Colon (tissue), 2 donors: Measurements from ENCODE around the gene TRAPPC8.
"Not testable (repeated sequence)": the region's sequence is repeated elsewhere in the genome, so short reads cannot be mapped to it uniquely, and the experiment has no call there.

Experiments
- FAIRE-seq: peaks from 2 replicates; lab custom pipeline; 2012; peaks lifted over from hg19 to GRCh38; lab: Jason Lieb, UNC
- donor health status: control.
- donor health status: control.

Gene TRAPPC8

DNA sequence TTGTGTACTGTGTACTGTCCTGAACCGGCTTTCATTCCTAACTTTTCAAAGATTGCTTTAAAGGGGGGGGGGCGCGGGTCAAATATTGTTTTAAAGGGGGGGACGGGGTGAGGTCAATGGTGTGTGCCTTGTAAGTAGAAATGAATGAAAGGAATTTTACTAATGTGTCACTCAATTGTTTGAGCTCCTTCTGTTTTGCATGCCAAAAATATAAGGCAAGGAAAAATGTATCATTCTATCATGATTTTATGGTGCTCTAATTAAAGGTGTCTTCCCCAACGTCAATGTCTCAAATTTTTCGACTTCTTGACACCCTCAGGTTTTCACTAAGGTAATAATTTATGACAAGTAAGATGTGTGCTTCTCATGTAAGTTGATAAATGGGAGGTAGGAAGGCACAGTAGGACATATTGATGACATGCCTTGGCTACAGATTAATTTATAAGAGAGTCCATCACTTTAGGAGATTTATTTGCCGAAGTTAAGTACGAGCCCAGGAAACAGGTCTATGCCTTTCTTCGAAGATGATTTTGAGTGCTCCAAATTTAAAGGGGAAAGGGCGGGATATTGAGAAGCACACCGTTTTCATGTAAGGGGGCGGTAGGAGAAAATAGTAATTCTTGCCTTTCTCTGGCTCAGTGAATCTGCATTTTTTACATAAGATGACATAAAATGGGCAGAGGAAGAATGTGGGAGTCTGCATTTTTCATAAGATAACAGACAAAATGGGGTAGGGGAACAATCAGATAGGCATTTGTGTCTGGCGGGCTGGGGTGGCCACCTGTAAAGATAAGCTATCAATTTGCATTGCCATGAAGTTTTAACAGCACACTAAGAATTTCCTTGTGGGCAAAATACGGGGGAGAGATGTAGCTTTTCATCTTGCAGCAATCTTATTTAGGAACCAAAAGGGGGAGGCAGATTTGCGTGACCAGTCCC is 1.2 kb upstream of the TRAPPC8 start:
- FAIRE-seq = no peak

DNA sequence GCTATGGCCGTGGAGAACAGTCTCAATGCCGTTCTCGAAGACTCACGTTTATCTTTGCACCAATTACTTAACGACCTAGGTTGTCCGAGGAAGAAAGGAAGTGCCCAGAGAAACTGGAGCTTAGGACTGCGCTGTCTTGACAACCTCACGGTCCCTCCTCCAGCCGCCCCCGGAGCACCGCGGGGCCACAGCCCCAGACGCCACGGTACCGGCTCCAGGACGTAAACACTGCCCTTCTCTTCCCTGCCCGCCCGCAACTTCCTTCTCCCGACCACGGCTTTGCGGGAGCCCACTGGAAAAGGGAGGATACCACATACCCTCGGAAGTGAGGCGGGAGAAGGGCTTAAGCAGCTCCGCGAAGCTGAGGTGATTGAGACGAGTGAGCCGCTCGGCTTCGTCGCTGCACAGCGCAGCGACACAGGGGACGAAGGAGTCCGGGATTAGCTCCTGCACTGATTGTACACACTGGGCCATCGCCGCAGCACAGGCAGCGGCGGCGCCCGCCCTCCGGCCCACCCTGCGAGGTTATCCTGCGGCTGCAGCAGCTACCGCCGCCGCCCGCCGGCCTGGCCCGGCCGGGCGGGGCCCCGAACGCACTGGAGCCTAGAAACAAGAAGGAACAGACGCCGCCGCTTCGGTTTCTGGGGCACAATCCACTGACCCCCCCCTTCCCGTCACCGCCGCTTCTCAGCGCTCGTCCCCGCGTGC is 483 bp downstream of the TRAPPC8 start:
- FAIRE-seq = no peak

DNA sequence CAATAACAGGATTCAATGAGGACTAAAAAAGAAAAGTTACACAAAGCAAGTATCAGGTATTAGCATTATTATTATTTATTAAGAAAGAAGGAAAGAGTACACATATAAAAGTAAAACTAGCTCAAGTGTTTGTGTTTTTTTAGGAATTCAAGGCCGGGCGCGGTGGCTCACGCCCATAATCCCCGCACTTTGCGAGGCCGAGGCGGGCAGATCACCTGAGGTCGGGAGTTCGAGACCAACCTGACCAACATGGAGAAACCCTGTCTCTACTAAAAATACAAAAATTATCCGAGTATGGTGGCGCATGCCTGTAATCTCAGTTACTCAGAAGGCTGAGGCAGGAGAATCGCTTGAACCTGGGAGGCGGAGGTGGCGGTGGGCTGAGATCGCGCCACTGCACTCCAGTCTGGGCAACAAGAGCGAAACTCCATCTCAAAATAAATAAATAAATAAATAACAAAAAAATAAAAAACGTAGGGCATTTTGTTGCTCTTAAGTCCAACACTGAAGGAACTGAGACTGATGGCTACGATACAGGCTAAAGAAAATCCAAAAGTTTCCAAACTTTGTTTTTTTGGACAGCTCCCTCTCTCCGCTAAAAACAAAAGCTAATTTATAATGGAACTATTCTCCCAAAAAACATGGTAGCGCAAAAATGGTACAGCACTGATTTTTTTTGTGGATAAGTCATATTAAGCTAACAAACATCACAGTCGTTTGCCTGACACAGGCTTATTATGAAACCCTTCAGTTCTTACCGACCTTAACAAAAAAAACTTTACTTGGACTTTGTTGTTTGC is 1.7 kb downstream of the TRAPPC8 start:
- no peak for FAIRE-seq

DNA sequence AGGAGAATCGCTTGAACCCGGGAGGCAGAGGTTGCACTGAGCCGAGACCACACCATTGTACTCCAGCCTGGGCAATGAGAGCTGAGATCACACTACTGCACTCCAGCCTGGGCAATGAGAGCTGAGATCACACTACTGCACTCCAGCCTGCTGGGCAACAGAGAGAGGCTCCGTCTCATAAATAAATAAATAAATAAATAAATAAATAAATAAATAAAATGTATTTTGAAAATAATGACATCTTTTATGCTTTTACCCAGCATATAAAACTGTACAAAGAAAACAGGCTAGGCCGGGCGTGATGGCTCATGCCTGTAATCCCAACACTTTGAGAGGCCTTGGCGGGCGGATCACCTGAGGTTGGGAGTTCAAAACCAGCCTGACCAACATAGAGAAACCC is 8.2 kb downstream of the TRAPPC8 start:
- FAIRE-seq = not testable (repeated sequence)

DNA sequence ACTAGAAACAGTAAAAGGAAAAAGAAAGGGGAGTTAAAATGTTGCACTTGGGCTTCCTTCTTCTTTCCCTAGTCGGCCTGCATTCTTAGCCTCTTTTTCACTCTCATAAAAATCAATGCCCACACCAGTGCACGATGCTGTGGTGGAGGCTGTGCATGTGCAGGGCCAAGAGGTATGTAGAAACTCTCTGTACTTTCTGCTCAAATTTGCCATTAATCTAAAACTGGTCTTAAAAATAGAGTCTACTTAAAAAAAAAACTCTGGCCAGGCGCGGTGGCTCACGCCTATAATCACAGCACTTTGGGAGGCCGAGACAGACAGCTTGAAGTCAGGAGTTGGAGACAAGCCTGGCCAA is 11.1 kb downstream of the TRAPPC8 start:
- FAIRE-seq = no peak

DNA sequence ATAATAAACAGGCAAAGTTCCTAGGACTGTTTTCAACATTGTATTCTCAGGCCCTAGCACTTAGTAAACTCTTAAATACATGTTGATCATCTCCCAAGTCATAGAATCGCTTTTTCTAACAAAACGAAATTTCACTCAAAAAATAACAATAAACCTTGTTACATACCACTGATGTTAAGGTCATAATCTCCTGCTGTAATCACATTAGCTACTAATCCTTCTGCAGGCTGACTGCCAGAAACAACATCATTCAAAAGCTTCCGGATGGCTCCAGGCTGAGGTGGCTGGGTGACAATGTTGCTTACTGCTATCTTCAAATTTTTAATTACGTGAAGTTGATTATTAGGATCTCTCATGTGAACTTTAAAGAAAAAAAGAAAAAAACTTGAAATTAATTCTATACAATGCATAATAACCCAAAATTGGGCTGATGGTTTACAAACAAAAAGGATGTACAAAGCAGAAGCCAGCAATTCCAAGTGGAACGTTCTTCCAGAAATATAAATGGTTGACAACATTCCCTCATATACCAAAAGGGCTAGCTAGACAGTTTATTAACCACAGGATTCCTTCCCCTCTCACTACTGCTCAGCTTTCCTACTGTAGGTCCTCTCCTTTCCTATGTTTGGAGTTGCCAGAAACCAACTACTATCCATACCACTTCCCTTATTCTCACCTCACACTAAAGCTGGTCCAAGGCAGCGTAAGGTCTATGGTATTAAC is 11.6 kb downstream of the TRAPPC8 start:
- FAIRE-seq = no peak

DNA sequence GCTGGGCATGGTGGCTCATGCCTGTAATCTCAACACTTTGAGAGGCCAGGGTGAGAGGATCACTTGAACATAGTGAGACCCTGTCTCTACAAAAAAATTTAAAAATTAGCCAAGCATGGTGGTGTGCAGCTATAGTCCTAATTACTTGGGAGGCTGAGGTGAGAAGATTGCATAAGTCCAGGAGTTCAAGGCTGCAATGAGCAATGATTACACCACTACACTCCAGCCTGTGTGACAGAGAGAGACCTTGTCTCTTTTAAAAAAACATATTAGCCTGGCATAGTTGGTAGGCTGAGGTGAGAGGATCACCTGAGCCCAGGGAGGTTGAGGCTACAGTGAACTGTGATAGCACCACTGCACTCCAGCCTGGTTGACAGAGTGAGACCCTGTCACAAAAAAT is 13.7 kb downstream of the TRAPPC8 start:
- FAIRE-seq = no peak

DNA sequence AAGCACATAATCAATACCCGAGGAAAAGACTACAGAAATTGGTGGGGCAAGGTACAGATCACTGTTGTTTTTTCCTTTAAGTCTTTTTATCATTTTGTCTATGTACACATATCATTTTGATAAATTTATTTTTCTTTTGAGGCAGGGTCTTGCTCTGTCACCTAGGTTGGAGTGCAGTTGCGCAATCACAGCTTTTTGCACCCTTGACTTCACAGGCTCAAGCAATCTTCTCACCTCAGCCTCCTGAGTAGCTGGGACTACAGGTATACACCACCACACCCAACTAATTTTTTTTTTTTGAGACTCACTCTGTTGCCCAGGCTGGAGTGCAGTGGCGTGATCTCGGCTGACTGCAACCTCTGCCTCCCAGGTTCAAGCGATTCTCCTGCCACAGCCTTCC is 15.9 kb downstream of the TRAPPC8 start:
- not testable (repeated sequence) for FAIRE-seq

DNA sequence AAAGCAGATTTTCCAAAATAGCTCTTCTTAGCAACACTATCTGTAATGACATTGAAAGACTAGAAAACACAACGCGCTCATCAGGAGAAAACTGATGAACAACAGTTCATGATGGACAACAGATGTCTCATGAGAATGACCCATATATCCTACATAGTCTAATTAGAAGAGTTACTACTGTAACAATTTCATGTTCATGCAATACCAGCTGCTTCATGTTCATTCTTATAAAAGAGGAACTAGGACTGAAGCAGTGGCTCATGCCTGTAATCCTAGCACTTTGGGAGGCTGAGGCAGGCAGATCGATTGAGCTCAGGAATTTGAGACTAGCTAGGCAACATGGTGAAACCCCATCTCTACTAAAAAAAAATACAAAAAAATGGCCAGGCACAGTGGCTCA is 22.7 kb downstream of the TRAPPC8 start:
- no peak for FAIRE-seq

DNA sequence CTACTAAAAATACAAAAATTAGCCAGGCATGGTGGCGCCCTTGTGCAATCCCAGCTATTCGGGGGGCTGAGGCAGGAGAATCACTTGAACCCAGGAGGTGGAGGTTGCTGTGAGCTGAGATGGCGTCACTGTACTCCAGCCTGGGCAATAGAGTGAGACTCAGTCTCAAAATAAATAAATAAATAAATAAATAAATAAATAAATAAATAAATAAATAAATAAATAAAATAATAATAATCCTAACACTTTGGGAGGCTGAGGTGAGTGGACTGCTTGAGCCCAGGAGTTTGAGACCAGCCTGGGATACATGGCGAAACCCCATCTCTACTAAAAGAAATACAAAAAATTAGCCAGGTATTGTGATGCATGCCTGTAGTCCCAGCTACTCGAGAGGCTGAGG is 23.6 kb downstream of the TRAPPC8 start:
- FAIRE-seq = not testable (repeated sequence)

DNA sequence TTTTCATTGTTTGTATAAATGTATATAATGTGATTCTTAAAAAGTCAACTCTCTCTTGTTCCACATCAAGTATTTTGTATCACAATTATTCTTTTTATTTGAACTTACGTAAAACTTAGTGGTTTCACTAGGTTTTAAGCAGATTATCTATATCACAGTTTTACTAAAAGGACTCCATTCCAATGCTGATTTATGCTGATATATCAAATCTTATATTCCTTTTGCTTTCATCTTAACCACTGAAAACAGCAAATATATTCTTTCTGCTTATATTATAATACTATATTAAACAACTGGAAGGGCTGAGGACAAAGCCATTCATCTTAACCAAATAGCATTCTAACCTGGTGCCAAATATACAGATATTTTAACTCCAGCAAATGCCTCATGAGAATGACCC is 24.2 kb downstream of the TRAPPC8 start:
- FAIRE-seq = no peak

DNA sequence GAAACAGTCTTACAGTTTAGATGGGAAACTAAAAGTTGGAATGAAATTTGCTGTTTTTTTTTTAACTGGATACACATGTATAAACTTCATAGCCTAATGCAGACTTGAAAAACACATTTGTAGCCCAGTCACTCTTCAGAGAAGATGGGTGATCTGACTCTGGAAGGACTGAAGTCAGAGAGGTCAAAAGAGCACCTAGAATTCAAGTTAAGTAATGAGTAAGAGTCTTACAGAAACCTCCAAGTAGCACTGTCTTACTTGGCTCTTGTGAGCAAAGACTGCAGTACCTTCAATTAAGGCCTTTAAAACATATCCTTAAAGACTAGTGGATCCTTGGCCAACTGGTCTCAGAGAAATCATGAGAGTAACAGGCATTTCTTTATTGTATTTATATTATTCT is 41.9 kb downstream of the TRAPPC8 start:
- no peak for FAIRE-seq

DNA sequence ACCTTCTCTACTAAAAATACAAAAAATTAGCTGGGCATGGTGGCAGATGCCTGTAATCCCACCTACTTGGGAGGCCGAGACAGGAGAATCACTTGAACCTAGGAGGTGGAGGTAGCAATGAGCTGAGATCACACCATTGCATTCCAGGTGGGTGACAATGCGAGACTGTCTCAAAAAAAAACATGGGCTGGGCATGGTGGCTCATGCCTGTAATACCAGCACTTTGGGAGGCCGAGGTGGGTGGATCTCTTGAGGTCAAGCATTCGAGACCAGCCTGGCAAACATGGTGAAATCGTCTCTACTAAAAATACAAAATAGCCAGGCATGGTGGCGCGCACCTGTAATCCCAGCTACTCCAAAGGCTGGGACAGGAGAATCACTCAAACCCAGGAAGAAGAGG is 43.2 kb downstream of the TRAPPC8 start:
- not testable (repeated sequence) for FAIRE-seq

DNA sequence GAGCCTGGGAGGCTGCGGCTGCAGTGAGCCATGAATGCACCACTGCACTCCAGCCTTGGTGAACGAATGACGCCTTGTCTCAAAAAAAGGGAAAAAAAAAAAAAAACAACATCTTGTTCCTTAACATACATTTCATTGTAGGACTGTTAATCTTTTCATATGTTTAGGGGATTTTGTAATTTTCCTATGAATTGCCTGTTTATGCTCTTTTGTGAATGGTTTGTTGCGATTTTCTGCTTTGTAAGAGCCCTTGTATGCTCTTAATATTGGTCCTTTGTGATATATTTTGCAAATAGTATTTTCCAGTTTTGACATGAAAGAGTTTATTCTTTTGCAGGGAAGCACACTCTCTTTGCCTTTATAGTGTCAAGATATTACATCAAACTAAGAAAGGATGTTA is 50.0 kb downstream of the TRAPPC8 start:
- FAIRE-seq = no peak

DNA sequence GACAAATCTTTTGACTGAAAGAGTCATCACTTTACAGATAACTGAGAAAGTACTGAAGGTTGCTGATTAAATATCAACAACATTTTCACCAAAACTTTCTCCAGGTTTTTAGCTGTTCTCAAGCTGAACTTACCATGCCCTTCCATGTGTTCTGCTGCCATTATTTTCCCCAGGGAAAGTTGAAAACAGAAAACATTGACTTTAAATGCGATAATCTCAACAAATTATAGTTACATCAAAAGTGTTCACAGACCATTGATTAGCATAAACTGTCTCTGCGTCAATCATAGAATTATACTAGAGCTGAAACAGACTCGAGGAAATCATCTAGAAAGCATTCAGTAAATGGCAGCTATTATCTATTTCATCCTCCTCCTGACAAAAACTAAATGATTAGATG is 51.4 kb downstream of the TRAPPC8 start:
- no peak for FAIRE-seq

DNA sequence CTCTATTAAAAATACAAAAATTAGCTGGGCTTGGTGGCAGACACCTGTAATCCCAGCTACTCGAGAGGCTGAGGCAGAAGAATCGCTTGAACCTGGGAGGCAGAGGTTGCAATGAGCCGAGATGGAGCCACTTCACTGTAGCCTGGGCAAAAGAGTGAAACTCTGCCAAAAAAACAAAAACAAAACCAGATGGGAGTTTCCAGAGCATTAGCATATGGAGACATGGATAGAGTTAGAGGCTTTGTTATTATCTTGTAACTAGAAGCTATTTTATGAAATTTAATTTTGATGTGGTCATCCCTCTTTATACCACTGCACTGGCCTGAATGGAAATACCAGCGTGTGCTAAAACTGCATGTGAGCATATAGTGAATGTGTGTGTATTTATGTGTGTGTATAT is 58.9 kb downstream of the TRAPPC8 start:
- FAIRE-seq = no peak

DNA sequence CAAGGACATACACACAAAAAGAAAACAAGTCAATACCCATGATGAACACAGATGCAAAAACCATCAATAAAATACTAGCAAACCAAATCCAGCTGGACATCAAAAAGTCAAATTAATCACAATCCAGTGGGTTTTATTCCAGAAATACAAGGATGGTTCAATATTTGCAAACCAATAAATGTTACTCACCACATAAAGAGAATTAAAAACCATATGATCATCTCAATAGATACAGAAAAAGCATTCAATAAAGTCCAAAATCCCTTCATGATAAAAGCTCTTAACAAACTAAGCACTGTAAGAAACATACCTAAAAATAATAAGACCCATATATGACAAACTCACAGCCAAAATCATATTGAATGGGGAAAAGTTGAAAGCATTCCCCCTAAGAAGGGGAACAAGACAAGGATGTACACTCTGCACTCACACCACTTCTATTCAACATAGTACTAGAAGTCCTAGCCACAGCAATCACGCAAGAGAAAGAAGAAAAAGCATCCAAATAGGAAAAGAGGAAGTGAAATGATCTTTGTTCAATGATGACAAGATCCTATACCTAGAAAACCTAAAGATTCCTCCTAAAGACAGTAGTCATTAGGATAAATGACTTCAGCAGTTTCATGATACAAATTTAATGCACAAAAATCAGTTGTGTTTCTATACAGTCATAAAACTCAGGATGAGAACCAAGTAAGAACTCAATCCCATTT is 62.6 kb downstream of the TRAPPC8 start:
- FAIRE-seq = no peak

DNA sequence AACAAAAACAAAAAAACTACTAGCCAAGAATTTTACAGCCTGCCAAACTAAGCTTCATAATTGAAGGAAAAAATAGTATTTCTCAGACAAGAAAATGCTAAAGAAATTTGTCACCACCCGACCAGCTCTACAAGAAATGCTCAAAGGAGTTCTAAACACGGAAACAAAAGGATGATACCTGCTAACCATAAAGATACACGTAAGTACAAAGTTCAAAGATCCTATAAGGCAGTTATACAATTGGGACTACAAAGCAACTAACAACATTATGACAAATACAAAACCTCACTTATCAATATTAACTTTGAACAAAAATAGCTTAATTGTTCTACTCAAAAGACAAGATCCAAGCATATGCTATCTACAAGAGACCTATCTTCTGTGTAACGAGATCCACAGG is 64.6 kb downstream of the TRAPPC8 start:
- FAIRE-seq = no peak

DNA sequence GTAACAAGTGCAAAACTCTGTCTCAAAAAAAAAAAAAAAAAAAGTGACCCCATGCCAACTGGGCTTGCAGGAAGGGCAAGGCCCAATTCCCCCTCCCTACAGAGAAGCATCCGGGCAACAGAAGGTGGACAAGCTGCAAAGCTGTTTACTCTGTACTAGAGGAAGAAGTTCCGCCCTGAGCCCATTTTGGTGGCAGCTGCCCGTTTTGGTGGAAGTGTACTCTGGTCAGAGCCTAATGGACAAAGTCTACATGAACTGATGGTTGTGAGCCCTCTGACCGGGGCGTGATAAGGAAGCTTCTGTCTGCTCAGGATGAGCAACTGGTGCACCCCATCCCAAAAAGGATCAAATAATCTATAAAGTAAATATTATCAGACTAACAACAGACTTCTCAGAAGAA is 65.0 kb downstream of the TRAPPC8 start:
- FAIRE-seq = no peak

DNA sequence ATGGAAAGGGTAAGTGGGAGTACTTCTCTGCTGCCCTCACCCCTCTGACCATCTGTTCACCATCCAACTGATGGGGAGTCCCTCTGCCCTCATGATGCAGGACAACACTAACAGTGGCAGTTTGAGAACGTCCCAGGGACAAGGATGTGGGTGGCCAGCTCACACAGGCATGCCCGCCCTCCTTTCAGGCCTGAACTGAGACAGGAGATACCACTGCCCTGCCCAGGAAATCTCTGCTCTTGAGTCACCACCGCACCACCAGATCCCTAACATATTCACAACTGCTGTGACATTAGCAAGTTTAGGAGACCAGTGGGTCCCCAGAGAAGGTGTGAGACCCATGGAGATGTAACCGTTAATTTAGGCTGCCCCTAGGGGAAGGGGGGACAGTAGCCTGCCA is 66.2 kb downstream of the TRAPPC8 start:
- no peak for FAIRE-seq

DNA sequence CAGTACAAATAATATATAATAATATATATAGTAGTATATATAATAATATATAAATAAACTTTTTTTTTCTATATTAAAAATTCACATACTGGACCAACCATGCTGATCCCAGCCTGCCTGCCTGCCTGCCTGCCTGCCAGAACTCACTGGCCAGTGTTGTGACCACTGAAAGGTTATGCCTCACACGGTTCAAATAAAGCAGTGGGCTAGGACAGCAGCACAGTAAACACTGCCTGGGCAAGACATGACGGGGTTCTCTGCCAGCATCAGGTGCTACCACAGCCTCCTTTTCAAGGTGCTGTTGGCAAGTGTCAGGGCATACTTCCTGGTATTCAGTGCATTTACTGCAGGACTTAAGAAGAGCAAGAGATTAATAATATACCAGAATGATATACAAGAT is 67.6 kb downstream of the TRAPPC8 start:
- FAIRE-seq = no peak

DNA sequence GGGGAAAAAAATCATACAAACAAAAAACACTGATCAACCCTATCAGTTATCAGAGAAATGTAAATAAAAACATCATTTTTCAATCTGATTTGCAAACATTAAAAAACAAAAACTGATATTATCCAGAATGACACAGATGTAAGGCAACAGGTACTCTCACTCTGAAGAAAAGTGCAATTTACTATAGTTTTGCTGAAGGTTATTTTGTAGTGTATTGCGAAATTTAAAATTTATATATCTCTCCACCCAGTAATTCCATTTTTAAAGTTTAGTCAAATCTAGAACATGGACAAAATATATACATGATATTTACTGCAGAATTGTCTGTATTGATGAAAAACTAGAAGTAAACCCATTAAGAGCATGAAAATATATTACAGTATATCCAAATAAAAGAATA is 79.8 kb downstream of the TRAPPC8 start:
- FAIRE-seq = no peak
